Neuronal stem cell (in vitro differentiated cells): ENCODE measurements around the gene C14orf180.

Experiments used
- DNase-seq: peaks from one replicate; pipeline ENCODE4 v3.0.0-alpha.2; 2013; ENCODE audit warnings: low spot score
- H2AFZ ChIP-seq: one replicate; pipeline ENCODE4 v1.6.1; 2013; ENCODE audit warnings: mild to moderate bottlenecking, low read length, inconsistent platforms
- H2AK5ac ChIP-seq: 2 replicates; pipeline ENCODE4 v1.6.1; 2013; ENCODE audit warnings: low read depth, mild to moderate bottlenecking, inconsistent platforms, low read length, moderate library complexity, mixed read lengths
- H2BK120ac ChIP-seq: 2 replicates; pipeline ENCODE4 v1.6.1; 2013; ENCODE audit warnings: low read depth, mild to moderate bottlenecking, inconsistent platforms, low read length, moderate library complexity, mixed read lengths
- H2BK12ac ChIP-seq: one replicate; pipeline ENCODE4 v1.6.1; 2013; ENCODE audit warnings: low read length, inconsistent platforms
- H2BK15ac ChIP-seq: 2 replicates; pipeline ENCODE4 v1.6.1; 2013; ENCODE audit warnings: mild to moderate bottlenecking, low read length, inconsistent platforms, mixed read lengths
- H2BK5ac ChIP-seq: one replicate; pipeline ENCODE4 v1.6.1; 2013; ENCODE audit warnings: inconsistent platforms, mild to moderate bottlenecking, low read length, moderate library complexity
- H3K14ac ChIP-seq: one replicate; pipeline ENCODE4 v1.6.1; 2013; ENCODE audit warnings: low read length, inconsistent platforms
- H3K18ac ChIP-seq: 2 replicates; pipeline ENCODE4 v1.6.1; 2013; ENCODE audit warnings: low read length, inconsistent platforms
- H3K23ac ChIP-seq: 2 replicates; pipeline ENCODE4 v1.6.1; 2013; ENCODE audit warnings: low read depth, mild to moderate bottlenecking, mixed read lengths, low read length, inconsistent platforms; ENCODE audit not compliant: poor library complexity
- H3K27ac ChIP-seq: replicated peaks from 3 replicates; pipeline ENCODE4 v1.5.1; 2013; ENCODE audit warnings: low read length, inconsistent platforms
- H3K27me3 ChIP-seq, 3 experiments: 2 replicates each; pipeline ENCODE4 v1.6.1; 2013; ENCODE audit warnings: low read length in 3 of 3, mild to moderate bottlenecking in 2 of 3, inconsistent platforms in 1 of 3, low read depth in 1 of 3, mixed read lengths in 1 of 3, moderate library complexity in 1 of 3; ENCODE audit not compliant: control insufficient read depth in 3 of 3, insufficient read depth in 3 of 3
- H3K36me3 ChIP-seq, 2 donors: replicated peaks in 1 of 2; 2 replicates each; pipeline ENCODE4 v1.6.1; 2013; ENCODE audit warnings: low read length in 2 of 2; ENCODE audit not compliant: control insufficient read depth in 2 of 2, insufficient read depth in 2 of 2
- H3K4ac ChIP-seq: 2 replicates; pipeline ENCODE4 v1.6.1; 2013; ENCODE audit warnings: inconsistent platforms, mild to moderate bottlenecking, low read length, moderate library complexity
- H3K4me1 ChIP-seq, 2 donors: 1 replicate in 1 of 2; 2 replicates in 1 of 2; pipeline ENCODE4 v1.6.1; 2013; ENCODE audit warnings: low read length in 2 of 2, low read depth in 1 of 2; ENCODE audit not compliant: control insufficient read depth in 2 of 2, insufficient read depth in 1 of 2
- H3K4me2 ChIP-seq: one replicate; pipeline ENCODE4 v1.6.1; 2013; ENCODE audit warnings: mild to moderate bottlenecking, low read length, inconsistent platforms; ENCODE audit not compliant: insufficient read depth, poor library complexity, severe bottlenecking
- H3K4me3 ChIP-seq, 2 donors: 2 replicates each; pipeline ENCODE4 v1.5.1; 2013; ENCODE audit warnings: low read length in 2 of 2, mild to moderate bottlenecking in 2 of 2, inconsistent platforms in 1 of 2, moderate library complexity in 1 of 2
- H3K79me1 ChIP-seq: one replicate; pipeline ENCODE4 v1.6.1; 2013; ENCODE audit warnings: low read depth, mild to moderate bottlenecking, inconsistent platforms, low read length, moderate library complexity
- H3K9ac ChIP-seq: one replicate; pipeline ENCODE4 v1.6.1; 2013; ENCODE audit warnings: mild to moderate bottlenecking, low read depth, low read length, inconsistent platforms; ENCODE audit not compliant: poor library complexity
- H3K9me3 ChIP-seq, 2 donors: replicated peaks in 1 of 2; 2 replicates each; pipeline versions ENCODE3 to v1.6.1; 2013; ENCODE audit warnings: low read length in 2 of 2, mild to moderate bottlenecking in 2 of 2, inconsistent platforms in 1 of 2, low read depth in 1 of 2, mixed read lengths in 1 of 2, moderate library complexity in 1 of 2; ENCODE audit not compliant: control insufficient read depth in 2 of 2, insufficient read depth in 1 of 2
- H4K8ac ChIP-seq: one replicate; pipeline ENCODE4 v1.6.1; 2013; ENCODE audit warnings: low read depth, mild to moderate bottlenecking, inconsistent platforms, low read length, moderate library complexity
- H4K91ac ChIP-seq: one replicate; pipeline ENCODE4 v1.6.1; 2013; ENCODE audit warnings: low read length, low read depth, mild to moderate bottlenecking, inconsistent platforms; ENCODE audit not compliant: poor library complexity
- WGBS, 2 donors: extraction: QIAGEN DNeasy Blood & Tissue Kit; methylation state at CpG; one replicate each; pipeline ENCODE4 v1.1.7; 2013; ENCODE audit warnings: missing lambda C conversion rate in 2 of 2, mixed read lengths in 1 of 2; ENCODE audit not compliant: insufficient read length in 2 of 2, insufficient replicate concordance in 1 of 2; ENCODE audit errors: extremely low coverage in 2 of 2; 5-methylcytosine and 5-hydroxymethylcytosine counted together

The C14orf180 gene

GRCh38 chr14:104562606-104563005 is 17.0 kb upstream of the C14orf180 start:
- Histone ChIP-seq H2AFZ (no peak overlapping the region), H4K8ac (no peak overlapping the region), H3K4ac (no peak overlapping the region), H3K27ac (no peak overlapping the region), H3K27me3 (peaks cover 0 to 50% (median 0%) of the 10 kb centered on the region in 3 experiments), H3K9ac (no peak overlapping the region), H3K14ac (no peak overlapping the region), H3K23ac (no peak overlapping the region), H3K4me3 (no peak overlapping the region), H3K4me1 (peaks cover 5 to 11% of the 10 kb centered on the region in 2 donors), H2BK5ac (no peak overlapping the region), H3K9me3 (no peaks in the 10 kb centered on the region), H3K4me2 (no peak overlapping the region), H3K36me3 (no peaks in the 10 kb centered on the region), H2BK12ac (no peak overlapping the region), H3K18ac (no peak overlapping the region), H2BK120ac (no peak overlapping the region), H4K91ac (no peak overlapping the region), H2AK5ac (peak overlapping the region; percentile 84), H2BK15ac (peak overlapping the region; percentile 62), H3K79me1 (peaks cover 2% of the 10 kb centered on the region)
- no CpG with 5 or more reads among the region's 5 CpGs for WGBS, 2 donors
- DNase-seq = no peak

GRCh38 chr14:104563191-104563741 is 16.3 kb upstream of the C14orf180 start:
- Histone ChIP-seq H3K9ac (peak overlapping the region; percentile 60), H2BK120ac (peak overlapping the region; percentile 97), H2AFZ (peak overlapping the region; percentile 16), H3K23ac (peak overlapping the region; percentile 85), H2BK5ac (no peak overlapping the region), H4K8ac (no peak overlapping the region), H2BK12ac (peak overlapping the region; percentile 97), H3K27ac (no peak overlapping the region), H3K18ac (peak overlapping the region; percentile 97), H3K4me2 (peak overlapping the region; percentile 11), H4K91ac (peak overlapping the region; percentile 92), H2BK15ac (peak overlapping the region; percentile 97), H3K4me3 (no peak overlapping the region), H3K4me1 (peaks cover 5 to 11% of the 10 kb centered on the region in 2 donors), H3K4ac (peak overlapping the region; percentile 53), H2AK5ac (peak overlapping the region; percentile 84), H3K14ac (peak overlapping the region; percentile 94), H3K36me3 (no peaks in the 10 kb centered on the region), H3K27me3 (peaks cover 0 to 45% (median 0%) of the 10 kb centered on the region in 3 experiments), H3K9me3 (no peaks in the 10 kb centered on the region), H3K79me1 (no peaks in the 10 kb centered on the region)
- WGBS, 2 donors = no CpG with 5 or more reads among the region's 15 CpGs
- no peak for DNase-seq

- Histone ChIP-seq H3K4ac (peak overlapping the region; percentile 53), H3K27me3 (peaks cover 0 to 46% (median 0%) of the 10 kb centered on the region in 3 experiments), H3K23ac (peak overlapping the region; percentile 85), H3K18ac (peak overlapping the region; percentile 97), H3K9me3 (no peaks in the 10 kb centered on the region), H3K4me2 (peak overlapping the region; percentile 11), H2BK5ac (no peak overlapping the region), H2AFZ (peak overlapping the region; percentile 16), H2BK15ac (peak overlapping the region; percentile 38), H2BK120ac (peak overlapping the region; percentile 97), H4K8ac (no peak overlapping the region), H3K4me3 (no peak overlapping the region), H3K36me3 (no peaks in the 10 kb centered on the region), H2BK12ac (peak overlapping the region; percentile 97), H4K91ac (peak overlapping the region; percentile 92), H3K27ac (no peak overlapping the region), H3K79me1 (no peaks in the 10 kb centered on the region), H3K14ac (peak overlapping the region; percentile 94), H2AK5ac (peak overlapping the region; percentile 84), H3K9ac (peak overlapping the region; percentile 60), H3K4me1 (peaks cover 5 to 11% of the 10 kb centered on the region in 2 donors)
- WGBS, 2 donors = no CpG with 5 or more reads among the region's 27 CpGs
- peak; percentile 67 for DNase-seq
These were observed 15.6 kb upstream of the C14orf180 start for GRCh38 chr14:104563742-104564615.
